ENCODE measurements around the gene SMIM5.

- TF ChIP-seq CTCF (IDR thresholded peaks at IDR 0.05; ENCODE audit: low read length): no peak
- TF ChIP-seq EZH2 (optimal IDR thresholded peaks at IDR 0.05; ENCODE audit: low read depth, low read length): no peak
- TF ChIP-seq EZH2phosphoT487 (IDR thresholded peaks at IDR 0.05; ENCODE audit: low read length): no peak
These were observed 13.4 kb downstream of the SMIM5 start for GRCh38 chr17:75646638-75646992.

All from MM.1S (cell line).